Hair follicle dermal papilla cell (primary cell): ENCODE results near the gene FGB. TPM values are rescaled to one million over a fixed set of nuclear protein-coding genes. Genes with fewer than 3 reads are reported as not detected.

Experiments used
- small RNA-seq: library from RNA; depleted of rRNA; stranded (forward); fragments of <200 nt; gene quantifications from one replicate; pipeline ENCODE3, GENCODE V24; 2012
- total RNA-seq: library from RNA; depleted of rRNA; stranded (reverse); fragments of >200 nt; gene quantifications from 2 replicates; pipeline ENCODE4 v1.2.3, GENCODE V29; 2012

The FGB gene
- total RNA-seq: not detected in 2 replicates

DNA sequence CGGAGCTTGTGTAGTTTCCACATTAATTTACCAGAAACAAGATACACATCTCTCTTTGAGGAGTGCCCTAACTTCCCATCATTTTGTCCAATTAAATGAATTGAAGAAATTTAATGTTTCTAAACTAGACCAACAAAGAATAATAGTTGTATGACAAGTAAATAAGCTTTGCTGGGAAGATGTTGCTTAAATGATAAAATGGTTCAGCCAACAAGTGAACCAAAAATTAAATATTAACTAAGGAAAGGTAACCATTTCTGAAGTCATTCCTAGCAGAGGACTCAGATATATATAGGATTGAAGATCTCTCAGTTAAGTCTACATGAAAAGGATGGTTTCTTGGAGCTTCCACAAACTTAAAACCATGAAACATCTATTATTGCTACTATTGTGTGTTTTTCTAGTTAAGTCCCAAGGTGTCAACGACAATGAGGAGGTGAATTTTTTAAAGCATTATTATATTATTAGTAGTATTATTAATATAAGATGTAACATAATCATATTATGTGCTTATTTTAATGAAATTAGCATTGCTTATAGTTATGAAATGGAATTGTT is at the start of gene FGB:
TSS of gene FGB (plus strand) at position 315 of the 558 bp plus-strand sequence. CDS start at position 323, 8 bp downstream.

DNA sequence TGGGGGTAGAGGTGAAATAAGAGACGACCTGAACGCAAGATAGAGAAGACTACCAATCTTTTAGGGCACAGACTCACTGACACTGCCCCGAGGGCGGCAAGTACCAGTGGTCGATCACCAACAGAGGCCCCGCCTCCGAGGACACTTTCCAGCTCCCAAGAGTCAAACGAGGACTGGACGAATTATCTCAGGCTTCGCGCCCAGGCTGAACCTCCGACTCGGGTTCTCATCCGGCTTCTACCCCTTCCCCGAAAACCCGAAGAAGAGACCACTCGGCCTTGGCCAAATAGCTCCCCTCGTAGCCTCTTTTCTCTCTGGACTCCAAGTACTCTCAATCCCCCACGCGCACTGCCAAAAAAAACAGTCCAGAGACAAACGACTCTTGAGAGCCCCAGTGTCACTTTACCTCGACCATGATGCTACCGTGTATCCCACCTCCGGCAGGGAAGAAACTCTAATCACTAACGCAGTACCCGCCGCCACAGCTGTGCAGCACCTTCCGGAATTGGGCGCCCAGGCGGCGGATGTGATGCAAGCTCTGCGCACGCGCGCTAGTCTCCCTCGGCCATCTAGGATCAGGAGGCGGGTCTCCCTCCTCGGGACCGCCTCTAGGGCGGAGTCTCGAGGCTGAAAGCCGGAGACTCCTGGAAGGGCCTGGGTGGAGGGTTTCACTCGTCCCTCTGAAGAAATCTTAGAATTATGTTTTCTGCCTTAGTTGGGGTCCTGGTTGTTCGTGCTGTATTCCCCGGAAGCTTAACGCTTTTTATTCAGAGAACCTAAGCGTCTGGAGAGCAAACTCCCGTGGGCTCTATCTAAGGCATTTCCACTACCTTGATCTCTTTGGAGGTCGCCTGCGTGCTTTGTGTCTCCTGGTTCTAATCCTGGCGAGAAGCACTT is 12.7 kb upstream of the FGB start, which contains the start of gene PLRG1:
TSS of gene PLRG1 (minus strand) at position 507 of the 897 bp plus-strand sequence. CDS start at position 415, 92 bp downstream.

DNA sequence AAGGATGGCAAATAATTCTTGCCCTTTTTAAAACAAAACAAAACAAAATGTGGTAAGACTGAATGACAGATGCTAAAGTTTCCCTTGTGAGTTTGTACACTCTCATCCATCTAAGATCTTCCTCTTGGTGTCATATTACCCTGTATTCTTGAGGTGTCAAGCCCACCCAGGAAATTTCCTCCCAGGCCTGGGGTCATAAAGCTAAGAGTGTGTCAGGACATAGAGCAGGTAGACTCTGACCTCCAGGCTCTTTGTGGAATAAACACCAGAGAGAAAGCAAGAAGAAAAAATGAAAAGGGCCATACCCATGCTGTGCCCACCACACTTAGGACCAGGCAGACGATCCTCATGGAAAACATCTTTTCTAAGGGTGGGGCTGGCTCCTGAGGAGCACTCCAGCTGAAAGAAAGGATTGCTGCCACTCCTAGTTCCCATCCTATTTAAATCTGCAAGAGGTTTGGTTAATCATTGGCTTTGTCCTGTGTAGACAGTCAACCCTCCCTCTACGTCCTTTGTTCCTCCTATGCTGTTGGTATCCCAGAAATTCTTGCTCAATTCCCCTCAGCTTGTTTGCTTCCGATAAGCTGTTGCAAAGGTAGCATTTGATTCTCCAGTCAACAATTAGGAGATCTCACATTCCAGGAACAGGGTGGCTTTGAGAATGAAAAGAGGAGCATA is 27.7 kb downstream of the FGB start, which contains the start of gene FGA:
TSS of gene FGA (minus strand) at position 414 of the 678 bp plus-strand sequence. CDS start at position 359, 55 bp downstream.

DNA sequence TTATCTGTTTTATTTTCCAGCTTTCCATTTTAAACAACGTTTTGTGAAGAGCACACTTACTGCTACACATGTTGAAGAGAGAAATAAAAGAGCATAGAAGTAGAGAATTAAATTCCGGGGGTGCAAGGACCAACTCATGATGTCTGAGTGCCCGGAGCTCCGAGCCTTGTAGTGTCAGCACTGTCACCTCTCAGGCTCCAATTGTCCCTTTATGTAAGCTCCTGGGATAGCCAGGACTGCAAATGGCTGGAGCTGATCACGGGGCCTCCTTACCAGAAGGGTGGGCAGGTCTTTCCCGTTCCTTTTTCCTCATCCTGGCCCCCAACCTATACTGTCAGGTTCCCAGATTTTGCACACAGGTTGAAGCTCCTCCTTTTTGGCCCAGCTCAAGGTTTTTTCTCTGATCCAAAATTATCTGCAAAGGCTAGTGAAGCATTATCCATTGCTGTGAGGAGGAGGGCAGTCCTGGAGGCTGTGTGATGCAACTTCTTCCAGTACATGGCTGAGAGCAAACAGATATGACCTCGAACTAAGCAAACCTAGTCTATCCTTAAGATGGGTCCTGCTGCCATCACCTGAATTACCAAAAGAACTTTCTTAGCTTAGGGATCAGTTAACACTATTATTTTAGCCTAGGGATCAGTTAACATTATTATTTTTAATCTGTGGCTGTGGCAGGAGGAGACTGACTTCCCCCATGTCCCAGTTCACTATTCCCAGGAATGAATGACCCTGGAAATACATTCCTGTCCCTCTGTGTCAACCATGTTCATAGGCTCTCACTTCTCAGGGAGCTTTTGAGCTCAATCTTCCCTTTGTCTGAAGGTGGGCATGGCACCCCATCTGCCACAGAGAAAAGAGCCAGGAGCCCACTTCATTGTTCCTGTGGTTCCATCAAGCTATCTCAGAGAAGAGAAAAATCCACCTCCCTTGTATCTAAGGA is 49.9 kb downstream of the FGB start, which contains the start of gene FGG:
TSS of gene FGG (minus strand) at position 185 of the 943 bp plus-strand sequence. CDS start at position 138, 47 bp downstream.

Small RNA genes lying within 50 kb of the gene (small RNA-seq; reads per million reads assigned to genes)
- not detected for gene RNU6-1285P

Other genes with a start within 250 kb of the FGB start
- not detected in 2 replicates for gene DCHS2, start 71.2 kb upstream of the FGB start, total RNA-seq
- gene PLRG1, start 12.6 kb upstream of the FGB start, total RNA-seq: 73.2 and 92.0 TPM in 2 replicates
- not detected in 2 replicates for gene FGA, start 27.7 kb downstream of the FGB start, total RNA-seq
- gene FGG, start 49.6 kb downstream of the FGB start, total RNA-seq: not detected in 2 replicates
- 0.12 TPM in 1 of 2 replicates, not detected in the other for gene LRAT, start 181.0 kb downstream of the FGB start, total RNA-seq
- gene RBM46, start 218.3 kb downstream of the FGB start, total RNA-seq: 0.12 and 0.16 TPM in 2 replicates